Activated naive CD4-positive, alpha-beta T cell treated with anti-CD3 and anti-CD28 coated beads for 36 hours (primary cell): Measurements from ENCODE around the gene TRIM46. TPM values are rescaled to one million over a fixed set of nuclear protein-coding genes. Genes with fewer than 3 reads are reported as not detected.
A peak's percentile ranks its signal among the peaks of the same experiment; 100 is the strongest.

Experiments used
- CTCF ChIA-PET: fragments of 350-600 bp; sonication (Branson Sonifier 250); formaldehyde crosslinking; loops from one replicate; lab custom pipeline; 2021; ENCODE audit warnings: antibody characterized with exemption; lab: Charles Lee
- DNase-seq: peaks from one replicate; pipeline ENCODE4 v3.0.0-alpha.2; 2020
- H3K27ac Mint-ChIP-seq: one replicate; pipeline ENCODE4 v1.8.0; 2021; ENCODE audit warnings: mild to moderate bottlenecking, mixed read lengths
- H3K27me3 Mint-ChIP-seq: one replicate; pipeline ENCODE4 v1.8.0; 2021; ENCODE audit warnings: low read depth, mixed read lengths
- H3K36me3 Mint-ChIP-seq: one replicate; pipeline ENCODE4 v1.8.0; 2021; ENCODE audit warnings: low read depth, mixed read lengths
- H3K4me1 Mint-ChIP-seq: one replicate; pipeline ENCODE4 v1.8.0; 2021; ENCODE audit warnings: low read depth, mixed read lengths
- H3K4me3 Mint-ChIP-seq: one replicate; pipeline ENCODE4 v1.8.0; 2021; ENCODE audit warnings: mild to moderate bottlenecking, moderate library complexity, mixed read lengths
- H3K9me3 Mint-ChIP-seq: one replicate; pipeline ENCODE4 v1.8.0; 2021; ENCODE audit warnings: mixed read lengths
- intact Hi-C: fragments of 100-400 bp; cut with micrococcal nuclease; formaldehyde crosslinking; loops from one replicate; pipeline ENCODE4 v1.15.1; 2023
- total RNA-seq, 2 experiments: library from RNA; stranded (reverse); gene quantifications; one replicate each; pipeline ENCODE4 v1.2.3, GENCODE V29; 2021

TRIM46 gene
- total RNA-seq, 2 experiments from 2014 or later, result 3.2 to 3.6 TPM

DNA sequence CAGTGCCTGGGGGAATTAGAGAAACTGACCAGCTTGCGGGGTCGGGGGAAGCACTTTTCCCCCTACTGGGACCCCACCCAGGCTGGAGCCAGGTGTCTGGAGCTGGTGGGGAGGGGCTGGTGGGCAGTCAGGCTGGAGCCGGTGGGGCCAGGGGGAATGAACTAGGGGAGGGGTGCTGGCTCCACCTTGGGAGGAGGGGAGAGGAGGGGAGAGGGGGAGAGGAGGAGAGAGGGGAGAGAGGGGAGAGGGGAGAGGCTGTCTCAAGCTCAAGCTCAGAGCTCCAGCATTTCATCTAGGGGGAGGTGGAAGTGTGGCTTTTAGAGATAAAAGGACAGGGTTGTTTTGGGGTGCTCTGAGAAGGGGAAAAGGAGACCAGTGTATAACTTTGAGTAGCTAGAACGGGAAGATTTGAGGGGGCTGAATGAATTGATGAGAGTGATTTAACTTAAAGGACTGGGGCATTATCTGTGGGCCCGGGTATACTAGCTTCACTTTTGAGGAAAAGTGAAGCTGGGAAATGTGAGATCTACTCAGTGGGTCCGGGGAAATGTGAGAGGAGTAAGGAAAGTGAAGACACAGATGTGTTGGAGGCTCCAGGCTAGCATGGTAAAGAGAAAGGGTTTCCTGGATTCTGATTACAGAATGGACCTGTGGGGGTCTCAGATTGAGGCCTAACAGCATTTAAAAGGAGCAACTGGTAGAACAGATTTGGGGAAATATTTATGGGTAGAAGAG, 43.2 kb upstream of the TRIM46 start:
- Mint-ChIP-seq H3K4me1 (peaks cover 33% of the 10 kb centered on the region), H3K4me3 (no peak overlapping the region), H3K36me3 (no peaks in the 10 kb centered on the region), H3K27ac (no peak overlapping the region), H3K27me3 (peaks cover 15% of the 10 kb centered on the region), H3K9me3 (no peaks in the 10 kb centered on the region)
- CTCF ChIA-PET, result interaction anchor here (0.7 to 1.4 kb wide), 5 partner anchors 25 to 713 kb away, joined by 3 to 7 read pairs (median 3); partner anchors contain the start of gene KRTCAP2
- no peak for DNase-seq
- intact Hi-C loops, result no loop called here

DNA sequence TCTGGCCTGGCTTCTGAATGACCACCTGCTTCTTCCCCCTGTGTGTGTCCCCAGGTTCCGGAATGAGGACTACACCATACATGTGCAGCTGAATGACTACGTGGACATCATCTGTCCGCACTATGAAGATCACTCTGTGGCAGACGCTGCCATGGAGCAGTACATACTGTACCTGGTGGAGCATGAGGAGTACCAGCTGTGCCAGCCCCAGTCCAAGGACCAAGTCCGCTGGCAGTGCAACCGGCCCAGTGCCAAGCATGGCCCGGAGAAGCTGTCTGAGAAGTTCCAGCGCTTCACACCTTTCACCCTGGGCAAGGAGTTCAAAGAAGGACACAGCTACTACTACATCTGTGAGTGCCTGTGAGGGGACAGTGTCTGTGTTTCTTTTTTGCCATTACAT, 42.4 kb upstream of the TRIM46 start:
- H3K4me1 Mint-ChIP-seq, result peaks cover 34% of the 10 kb centered on the region
- H3K27me3 Mint-ChIP-seq, result peaks cover 13% of the 10 kb centered on the region
- CTCF ChIA-PET, result no interaction called here
- no peaks in the 10 kb centered on the region for H3K9me3 Mint-ChIP-seq
- no peak for DNase-seq
- peaks cover 3% of the 10 kb centered on the region for H3K36me3 Mint-ChIP-seq
- intact Hi-C loops, result no loop called here
- no peak overlapping the region for H3K4me3 Mint-ChIP-seq
- H3K27ac Mint-ChIP-seq, result no peak overlapping the region

DNA sequence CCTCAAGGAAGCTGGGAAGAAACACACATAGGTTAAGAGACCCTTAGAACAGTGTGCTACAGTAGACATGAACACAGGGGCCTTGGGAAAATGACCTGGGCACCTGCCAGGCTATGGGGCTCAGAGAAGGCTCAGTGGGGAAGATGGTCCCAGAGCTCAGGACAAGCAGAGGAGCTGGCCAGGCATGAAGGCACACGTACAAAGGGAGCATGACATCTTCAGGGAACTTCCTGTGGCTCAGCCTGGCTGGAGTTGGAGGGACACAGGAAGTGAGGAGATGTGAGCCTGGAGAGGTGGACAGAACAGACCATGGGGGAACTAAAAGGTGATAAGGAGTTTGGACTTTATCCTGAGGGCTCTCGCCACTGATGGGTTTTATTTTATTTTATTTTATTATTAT, 41.8 kb upstream of the TRIM46 start:
- Mint-ChIP-seq H3K36me3 (peaks cover 3% of the 10 kb centered on the region), H3K9me3 (no peaks in the 10 kb centered on the region), H3K27ac (peak overlapping the region; percentile 1), H3K4me3 (no peak overlapping the region), H3K4me1 (peaks cover 34% of the 10 kb centered on the region), H3K27me3 (peaks cover 11% of the 10 kb centered on the region)
- no peak for DNase-seq
- CTCF ChIA-PET, result no interaction called here
- intact Hi-C loops, result no loop called here

DNA sequence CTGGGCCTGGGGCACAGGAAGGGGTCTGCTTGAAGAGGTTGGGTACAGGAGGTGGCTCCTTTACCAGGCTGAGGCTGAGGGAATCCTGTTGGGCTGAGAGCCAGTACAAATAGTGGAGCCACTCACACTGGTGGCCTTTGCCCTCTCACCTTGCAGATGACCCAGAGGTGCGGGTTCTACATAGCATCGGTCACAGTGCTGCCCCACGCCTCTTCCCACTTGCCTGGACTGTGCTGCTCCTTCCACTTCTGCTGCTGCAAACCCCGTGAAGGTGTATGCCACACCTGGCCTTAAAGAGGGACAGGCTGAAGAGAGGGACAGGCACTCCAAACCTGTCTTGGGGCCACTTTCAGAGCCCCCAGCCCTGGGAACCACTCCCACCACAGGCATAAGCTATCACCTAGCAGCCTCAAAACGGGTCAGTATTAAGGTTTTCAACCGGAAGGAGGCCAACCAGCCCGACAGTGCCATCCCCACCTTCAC, 39.8 kb upstream of the TRIM46 start:
- CTCF ChIA-PET, result interaction anchor here (1.0 to 3.4 kb wide), 5 partner anchors 33 to 49 kb away, joined by 3 to 13 read pairs (median 3); partner anchors contain the start of gene KRTCAP2
- H3K4me1 Mint-ChIP-seq, result peaks cover 38% of the 10 kb centered on the region

DNA sequence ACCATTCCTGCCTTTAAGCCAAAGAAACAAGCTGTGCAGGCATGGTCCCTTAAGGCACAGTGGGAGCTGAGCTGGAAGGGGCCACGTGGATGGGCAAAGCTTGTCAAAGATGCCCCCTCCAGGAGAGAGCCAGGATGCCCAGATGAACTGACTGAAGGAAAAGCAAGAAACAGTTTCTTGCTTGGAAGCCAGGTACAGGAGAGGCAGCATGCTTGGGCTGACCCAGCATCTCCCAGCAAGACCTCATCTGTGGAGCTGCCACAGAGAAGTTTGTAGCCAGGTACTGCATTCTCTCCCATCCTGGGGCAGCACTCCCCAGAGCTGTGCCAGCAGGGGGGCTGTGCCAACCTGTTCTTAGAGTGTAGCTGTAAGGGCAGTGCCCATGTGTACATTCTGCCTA, 39.3 kb upstream of the TRIM46 start:
- Mint-ChIP-seq H3K4me3 (peak overlapping the region; percentile 99), H3K36me3 (peaks cover 14% of the 10 kb centered on the region), H3K27me3 (no peaks in the 10 kb centered on the region), H3K4me1 (peaks cover 36% of the 10 kb centered on the region), H3K27ac (peak overlapping the region; percentile 100), H3K9me3 (no peaks in the 10 kb centered on the region)
- intact Hi-C loops, result loop anchor here (2.0 kb wide), 1 partner anchor 160 kb away; the partner anchor contains the start of gene CKS1B
- CTCF ChIA-PET, result interaction anchor here (0.9 to 3.4 kb wide), 6 partner anchors 33 to 60 kb away, joined by 3 to 13 read pairs (median 3); partner anchors contain the start of gene KRTCAP2
- DNase-seq, result no peak

More for the DNA sequence above, 39.8 kb upstream of the TRIM46 start:
- no peak overlapping the region for H3K27ac Mint-ChIP-seq
- H3K4me3 Mint-ChIP-seq, result no peak overlapping the region
- no peaks in the 10 kb centered on the region for H3K27me3 Mint-ChIP-seq
- H3K9me3 Mint-ChIP-seq, result no peaks in the 10 kb centered on the region
- no peak for DNase-seq
- intact Hi-C loops, result loop anchor here (2.0 kb wide), 1 partner anchor 159 kb away; the partner anchor contains the start of gene CKS1B
- H3K36me3 Mint-ChIP-seq, result peaks cover 11% of the 10 kb centered on the region

DNA sequence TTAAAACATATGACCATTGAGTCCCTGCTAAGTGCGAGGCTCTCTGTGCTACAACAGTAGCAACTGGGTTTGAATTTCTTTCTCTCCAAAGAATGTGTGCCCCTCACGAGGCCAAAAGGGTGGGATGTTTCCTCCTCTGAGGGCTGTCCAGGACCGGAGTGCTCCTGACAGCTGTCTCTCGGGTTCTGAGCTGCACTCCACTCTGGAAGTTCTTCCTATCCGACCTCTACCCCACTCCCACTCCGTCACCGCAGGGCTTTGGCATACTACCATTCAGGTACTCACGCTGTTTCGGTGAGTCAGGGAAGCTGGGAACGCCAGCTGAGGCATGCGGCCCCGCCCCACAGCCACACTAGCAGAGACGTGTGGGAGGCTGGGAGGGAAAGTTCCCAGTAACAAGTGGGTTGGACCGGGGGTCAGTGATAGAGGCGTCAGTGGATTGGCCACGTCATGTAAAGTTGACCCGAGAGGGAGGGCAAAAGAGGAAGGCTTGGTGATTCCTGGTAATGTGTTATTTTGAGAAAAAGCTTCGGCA, 38.7 kb upstream of the TRIM46 start:
- H3K4me1 Mint-ChIP-seq, result peaks cover 31% of the 10 kb centered on the region
- peak; percentile 83 for DNase-seq
- no peaks in the 10 kb centered on the region for H3K9me3 Mint-ChIP-seq
- H3K36me3 Mint-ChIP-seq, result peaks cover 16% of the 10 kb centered on the region
- intact Hi-C loops, result loop anchor here (1.0 to 5.0 kb wide), 6 partner anchors 8 to 577 kb away; partner anchors contain the start of genes ADAR, CKS1B, EFNA1 and KRTCAP2
- peak overlapping the region; percentile 99 for H3K4me3 Mint-ChIP-seq
- H3K27me3 Mint-ChIP-seq, result no peaks in the 10 kb centered on the region
- peak overlapping the region; percentile 100 for H3K27ac Mint-ChIP-seq
- CTCF ChIA-PET, result interaction anchor here (0.9 to 3.4 kb wide), 7 partner anchors 32 to 135 kb away, joined by 3 to 13 read pairs (median 3); partner anchors contain the start of gene KRTCAP2

DNA sequence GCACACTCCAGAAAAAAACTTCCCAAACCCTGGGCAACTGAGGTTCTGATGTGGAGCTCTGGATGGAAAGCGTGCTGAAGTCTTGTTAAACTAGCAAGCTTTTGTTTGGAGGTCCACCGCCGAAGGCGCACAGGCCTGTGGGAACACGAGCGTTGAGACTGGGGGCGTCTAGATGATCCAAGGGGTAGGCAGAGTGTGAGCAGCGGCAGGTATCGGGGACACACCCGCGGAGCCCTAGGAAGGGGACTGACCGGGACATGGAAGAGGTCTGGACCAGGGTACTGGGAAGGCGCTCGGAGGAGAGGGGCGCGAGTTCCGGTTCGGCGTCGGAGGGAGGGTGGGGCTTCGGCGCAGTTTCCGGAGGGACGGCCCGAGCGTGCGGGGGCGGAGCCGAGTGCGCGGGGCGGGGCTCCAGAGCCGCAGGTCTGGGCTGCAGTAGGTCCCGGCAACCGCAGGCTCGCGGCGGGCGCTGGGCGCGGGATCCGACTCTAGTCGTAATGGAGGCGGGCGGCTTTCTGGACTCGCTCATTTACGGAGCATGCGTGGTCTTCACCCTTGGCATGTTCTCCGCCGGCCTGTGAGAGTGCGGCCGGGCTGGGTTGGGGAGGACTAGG, 38.1 kb upstream of the TRIM46 start, which contains the start of gene SLC50A1:
Gene SLC50A1 (plus strand): TSS at position 438 of the 614 bp plus-strand sequence. CDS start 60 bp downstream, at position 498.
- H3K27me3 Mint-ChIP-seq, result no peaks in the 10 kb centered on the region
- peak within 1 kb of the TSS; percentile 99 for H3K4me3 Mint-ChIP-seq
- H3K27ac Mint-ChIP-seq, result peak within 1 kb of the TSS; percentile 100
- CTCF ChIA-PET, result interaction anchor here (0.9 to 3.4 kb wide), 5 partner anchors 31 to 135 kb away, joined by 3 to 13 read pairs (median 7); partner anchors contain the start of gene KRTCAP2
- peak; percentile 96 for DNase-seq
- peaks cover 32% of the 10 kb centered on the region for H3K4me1 Mint-ChIP-seq
- intact Hi-C loops, result loop anchor here (1.0 to 5.0 kb wide), 6 partner anchors 8 to 577 kb away; partner anchors contain the start of genes ADAR, CKS1B, EFNA1 and KRTCAP2
- H3K36me3 Mint-ChIP-seq, result peaks cover 17% of the 10 kb centered on the region
- H3K9me3 Mint-ChIP-seq, result no peaks in the 10 kb centered on the region

DNA sequence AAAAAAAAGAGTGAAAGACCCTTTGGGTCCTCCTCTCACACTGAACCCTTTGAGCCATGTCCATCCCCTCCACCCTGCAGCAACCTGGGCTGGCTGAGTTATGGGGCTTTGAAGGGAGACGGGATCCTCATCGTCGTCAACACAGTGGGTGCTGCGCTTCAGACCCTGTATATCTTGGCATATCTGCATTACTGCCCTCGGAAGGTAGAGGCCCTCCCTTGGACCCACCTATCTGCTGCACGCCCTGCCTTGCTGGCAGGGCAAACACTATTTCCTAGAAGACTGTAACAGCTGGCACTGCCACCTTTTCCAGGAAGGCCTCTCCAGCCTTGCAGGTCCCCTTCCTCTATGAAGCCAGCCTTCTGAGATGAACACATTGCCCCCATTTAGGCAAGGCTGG, 36.9 kb upstream of the TRIM46 start:
- CTCF ChIA-PET, result interaction anchor here (0.7 to 2.1 kb wide), 8 partner anchors 28 to 86 kb away, joined by 3 to 7 read pairs (median 4); partner anchors contain the start of genes ADAM15 and KRTCAP2
- H3K27ac Mint-ChIP-seq, result peak overlapping the region; percentile 100
- intact Hi-C loops, result loop anchor here (5.0 kb wide), 2 partner anchors 199 to 529 kb away; partner anchors contain the start of genes ADAR and PMVK
- peaks cover 34% of the 10 kb centered on the region for H3K4me1 Mint-ChIP-seq
- no peaks in the 10 kb centered on the region for H3K9me3 Mint-ChIP-seq
- no peaks in the 10 kb centered on the region for H3K27me3 Mint-ChIP-seq
- DNase-seq, result no peak
- H3K36me3 Mint-ChIP-seq, result peaks cover 17% of the 10 kb centered on the region
- peak overlapping the region; percentile 99 for H3K4me3 Mint-ChIP-seq

DNA sequence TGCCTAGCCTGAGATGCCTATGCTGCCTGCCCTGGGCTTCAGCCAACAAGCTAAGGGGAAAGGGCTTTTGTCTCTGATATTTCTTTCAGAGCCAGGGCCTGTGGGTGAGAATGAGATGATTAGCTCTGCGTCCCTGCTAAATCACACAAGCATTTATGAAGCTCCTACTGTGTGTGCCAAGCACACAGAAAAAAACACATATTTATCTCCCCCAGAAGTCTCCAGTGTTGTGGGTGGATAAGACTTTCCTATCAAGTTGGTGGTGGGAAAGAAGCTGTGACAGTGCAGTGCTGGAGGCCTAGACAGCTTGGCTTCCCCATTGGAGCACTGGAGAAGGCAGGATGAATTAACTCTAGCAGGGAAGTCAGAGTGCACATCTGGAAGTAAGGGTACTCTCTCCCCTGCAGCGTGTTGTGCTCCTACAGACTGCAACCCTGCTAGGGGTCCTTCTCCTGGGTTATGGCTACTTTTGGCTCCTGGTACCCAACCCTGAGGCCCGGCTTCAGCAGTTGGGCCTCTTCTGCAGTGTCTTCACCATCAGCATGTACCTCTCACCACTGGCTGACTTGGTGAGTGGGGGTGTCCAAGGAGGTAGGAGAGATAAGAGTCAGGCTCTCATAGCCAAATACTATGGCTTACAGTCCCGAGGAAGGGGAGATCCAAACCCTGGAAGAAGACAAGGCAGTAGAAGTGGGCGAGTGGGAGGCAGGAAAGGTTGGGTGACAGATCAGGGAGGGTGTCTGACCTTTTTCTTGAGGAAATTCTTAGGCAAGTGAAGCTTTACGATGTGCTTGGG, 36.3 kb upstream of the TRIM46 start:
- no peaks in the 10 kb centered on the region for H3K9me3 Mint-ChIP-seq
- H3K4me3 Mint-ChIP-seq, result peak overlapping the region; percentile 99
- H3K27ac Mint-ChIP-seq, result peak overlapping the region; percentile 100
- H3K27me3 Mint-ChIP-seq, result no peaks in the 10 kb centered on the region
- no peak for DNase-seq
- peaks cover 34% of the 10 kb centered on the region for H3K4me1 Mint-ChIP-seq
- intact Hi-C loops, result loop anchor here (5.0 kb wide), 2 partner anchors 200 to 530 kb away; partner anchors contain the start of genes ADAR and PMVK
- CTCF ChIA-PET, result interaction anchor here (0.8 to 2.1 kb wide), 9 partner anchors 27 to 57 kb away, joined by 3 to 7 read pairs (median 4); partner anchors contain the start of gene KRTCAP2
- peaks cover 17% of the 10 kb centered on the region for H3K36me3 Mint-ChIP-seq

DNA sequence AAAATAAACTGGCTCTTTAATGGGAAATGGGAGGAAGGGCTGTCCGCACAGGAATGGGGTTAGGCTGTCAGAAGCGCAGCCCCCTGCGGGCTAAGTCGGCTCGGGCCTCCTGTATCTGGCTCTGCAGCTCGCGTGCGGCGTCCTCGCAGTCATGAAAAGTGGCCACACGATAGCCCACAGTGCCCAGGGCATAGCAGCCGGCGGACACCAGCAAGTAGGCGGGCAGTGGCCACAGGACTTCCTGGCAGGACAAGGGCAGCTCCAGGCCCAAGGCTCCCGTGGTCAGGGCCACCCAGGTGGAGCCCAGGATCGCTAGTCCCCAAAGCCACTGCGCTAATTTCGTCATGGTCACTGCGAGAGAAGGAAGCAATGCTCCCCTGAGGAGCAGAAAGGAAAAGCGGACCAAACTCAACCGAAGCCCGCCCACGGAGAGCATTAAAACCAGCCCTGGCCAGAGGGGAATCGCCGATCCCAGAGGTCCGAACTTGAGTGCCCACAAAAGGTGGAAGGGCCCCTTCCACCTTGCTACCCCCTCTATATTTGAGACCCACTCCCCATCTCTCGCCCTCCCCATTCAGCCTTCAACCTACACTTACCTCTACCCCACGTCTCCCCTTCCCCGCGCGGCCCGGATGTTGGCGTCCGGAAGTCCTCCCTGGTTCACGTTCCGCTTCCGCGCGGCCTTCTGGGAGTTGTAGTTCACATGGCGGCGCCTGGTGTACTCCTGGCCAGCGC, 33.6 kb upstream of the TRIM46 start, which contains the start of gene DPM3:
Gene DPM3 (minus strand): TSS at position 637 of the 735 bp plus-strand sequence. CDS start 291 bp downstream, at position 346.
- intact Hi-C loops, result loop anchor here (1.0 to 5.0 kb wide), 4 partner anchors 33 to 533 kb away; partner anchors contain the start of genes ADAR, KRTCAP2, PMVK and TRIM46
- peak within 1 kb of the TSS; percentile 93 for H3K4me3 Mint-ChIP-seq
- peak; percentile 95 for DNase-seq
- no peaks in the 10 kb centered on the region for H3K9me3 Mint-ChIP-seq
- peaks cover 17% of the 10 kb centered on the region for H3K36me3 Mint-ChIP-seq
- H3K4me1 Mint-ChIP-seq, result peaks cover 29% of the 10 kb centered on the region
- peak within 1 kb of the TSS; percentile 90 for H3K27ac Mint-ChIP-seq
- CTCF ChIA-PET, result no interaction called here
- H3K27me3 Mint-ChIP-seq, result no peaks in the 10 kb centered on the region
